Thymus (tissue), 11 donors: ENCODE measurements around the gene BCKDHB. TPM values are rescaled to one million over a fixed set of nuclear protein-coding genes. Genes with fewer than 3 reads are reported as not detected.

Experiments used
- DNase-seq, 9 donors: peaks; one replicate each; pipeline ENCODE4 v3.0.0-alpha.2; 2013; ENCODE audit warnings: low spot score in 9 of 9, low read depth in 6 of 9, missing footprints in 1 of 9
- H3K27ac ChIP-seq, 2 donors: one replicate each; pipeline ENCODE4 v1.5.1; 2013; ENCODE audit warnings: control low read depth in 1 of 2, low read depth in 1 of 2, low read length in 1 of 2, mild to moderate bottlenecking in 1 of 2, moderate library complexity in 1 of 2
- H3K27me3 ChIP-seq, 2 donors: one replicate each; pipeline ENCODE4 v1.5.1; 2013; ENCODE audit warnings: low read length in 1 of 2; ENCODE audit not compliant: control insufficient read depth in 2 of 2, insufficient read depth in 1 of 2
- H3K36me3 ChIP-seq, 2 donors: one replicate each; pipeline ENCODE4 v1.5.1; 2013; ENCODE audit warnings: low read length in 1 of 2, mild to moderate bottlenecking in 1 of 2, moderate library complexity in 1 of 2; ENCODE audit not compliant: control insufficient read depth in 2 of 2, insufficient read depth in 2 of 2
- H3K4me1 ChIP-seq, 2 donors: one replicate each; pipeline ENCODE4 v1.5.1; 2013; ENCODE audit warnings: low read length in 2 of 2; ENCODE audit not compliant: control insufficient read depth in 2 of 2, insufficient read depth in 2 of 2
- H3K4me3 ChIP-seq, 2 donors: one replicate each; pipeline ENCODE4 v1.5.1; 2013; ENCODE audit warnings: low read length in 2 of 2, control low read depth in 1 of 2, mild to moderate bottlenecking in 1 of 2
- H3K9me3 ChIP-seq, 2 donors: one replicate each; pipeline ENCODE4 v1.5.1; 2013; ENCODE audit warnings: low read length in 1 of 2, mild to moderate bottlenecking in 1 of 2; ENCODE audit not compliant: control insufficient read depth in 2 of 2, insufficient read depth in 1 of 2
- WGBS: extraction: QIAGEN DNeasy Blood & Tissue Kit; methylation state at CpG from one replicate; pipeline ENCODE4 v1.1.7; 2013; 5-methylcytosine and 5-hydroxymethylcytosine counted together
- polyA plus RNA-seq: library from polyadenylated mRNA; stranded (reverse); fragments of 200-250 nt; gene quantifications from one replicate; pipeline ENCODE4 v1.2.3, GENCODE V29; 2013
- total RNA-seq: library from RNA; stranded (reverse); fragments of 120-200 nt; gene quantifications from one replicate; pipeline ENCODE4 v1.2.4, GENCODE V29; 2013
- donor health status: healthy.

The BCKDHB gene
- total and polyA plus RNA-seq, 2 donors = 12.3 to 12.9 TPM

GRCh38 chr6:80330961-80331360 lies 224.5 kb downstream of the BCKDHB start:
- Histone ChIP-seq H3K4me1 (no peaks in the 10 kb centered on the region), H3K4me3 (no peak overlapping the region), H3K9me3 (no peaks in the 10 kb centered on the region), H3K36me3 (no peaks in the 10 kb centered on the region), H3K27me3 (no peaks in the 10 kb centered on the region), H3K27ac (no peak overlapping the region)
- DNase-seq = no peak
- WGBS = 92% methylated on average over 3 of the region's 3 CpGs

GRCh38 chr6:80331522-80331921 lies 225.1 kb downstream of the BCKDHB start:
- 92% methylated on average over 2 of the region's 2 CpGs for WGBS
- no peak overlapping the region for H3K27ac ChIP-seq
- no peak for DNase-seq

GRCh38 chr6:80331974-80332373 lies 225.5 kb downstream of the BCKDHB start:
- DNase-seq = no peak
- Histone ChIP-seq H3K4me3 (no peak overlapping the region), H3K9me3 (no peaks in the 10 kb centered on the region), H3K36me3 (no peaks in the 10 kb centered on the region), H3K27ac (no peak overlapping the region), H3K27me3 (no peaks in the 10 kb centered on the region), H3K4me1 (no peaks in the 10 kb centered on the region)
- WGBS = 62% methylated on average over 3 of the region's 3 CpGs

More at GRCh38 chr6:80331522-80331921, 225.1 kb downstream of the BCKDHB start:
- Histone ChIP-seq H3K27me3 (no peaks in the 10 kb centered on the region), H3K4me3 (no peak overlapping the region), H3K4me1 (no peaks in the 10 kb centered on the region), H3K9me3 (no peaks in the 10 kb centered on the region), H3K36me3 (no peaks in the 10 kb centered on the region)

- Histone ChIP-seq H3K36me3 (no peaks in the 10 kb centered on the region), H3K27ac (no peak overlapping the region), H3K4me1 (no peaks in the 10 kb centered on the region), H3K9me3 (no peaks in the 10 kb centered on the region), H3K27me3 (no peaks in the 10 kb centered on the region), H3K4me3 (no peak overlapping the region)
- WGBS = 66% methylated on average over 3 of the region's 3 CpGs
- DNase-seq = no peak
Measured at GRCh38 chr6:80333342-80333741, 226.9 kb downstream of the BCKDHB start.

GRCh38 chr6:80335121-80335531 lies 228.7 kb downstream of the BCKDHB start:
- Histone ChIP-seq H3K4me3 (no peak overlapping the region), H3K36me3 (no peaks in the 10 kb centered on the region), H3K27ac (no peak overlapping the region), H3K4me1 (no peaks in the 10 kb centered on the region), H3K27me3 (no peaks in the 10 kb centered on the region), H3K9me3 (no peaks in the 10 kb centered on the region)
- WGBS = 83% methylated on average over 6 of the region's 6 CpGs
- no peak for DNase-seq

GRCh38 chr6:80336911-80337310 lies 230.4 kb downstream of the BCKDHB start:
- no peak for DNase-seq
- WGBS = 96% methylated on average over 2 of the region's 2 CpGs
- Histone ChIP-seq H3K27me3 (no peaks in the 10 kb centered on the region), H3K27ac (no peak overlapping the region), H3K9me3 (no peaks in the 10 kb centered on the region), H3K36me3 (no peaks in the 10 kb centered on the region), H3K4me3 (no peak overlapping the region), H3K4me1 (no peaks in the 10 kb centered on the region)

- peak; percentile 21 to 75 (median 54) for DNase-seq
- Histone ChIP-seq H3K4me1 (no peaks in the 10 kb centered on the region), H3K4me3 (no peak overlapping the region), H3K36me3 (no peaks in the 10 kb centered on the region), H3K27me3 (no peaks in the 10 kb centered on the region), H3K9me3 (no peaks in the 10 kb centered on the region), H3K27ac (no peak overlapping the region)
- 48% methylated on average over 12 of the region's 12 CpGs for WGBS
Measured at GRCh38 chr6:80338201-80338836, 231.8 kb downstream of the BCKDHB start.

- H3K9me3 ChIP-seq = no peaks in the 10 kb centered on the region
- no peaks in the 10 kb centered on the region for H3K4me1 ChIP-seq
- DNase-seq = no peak
- no peak overlapping the region for H3K4me3 ChIP-seq
- H3K36me3 ChIP-seq = no peaks in the 10 kb centered on the region
- no peaks in the 10 kb centered on the region for H3K27me3 ChIP-seq
- no peak overlapping the region for H3K27ac ChIP-seq
Measured at GRCh38 chr6:80339421-80339820, 232.9 kb downstream of the BCKDHB start.

GRCh38 chr6:80340280-80340679 lies 233.8 kb downstream of the BCKDHB start:
- 96% methylated on average over 4 of the region's 4 CpGs for WGBS
- no peak for DNase-seq
- no peak overlapping the region for H3K4me3 ChIP-seq

More at GRCh38 chr6:80340280-80340679, 233.8 kb downstream of the BCKDHB start:
- Histone ChIP-seq H3K36me3 (no peaks in the 10 kb centered on the region), H3K9me3 (no peaks in the 10 kb centered on the region), H3K27ac (no peak overlapping the region), H3K4me1 (no peaks in the 10 kb centered on the region), H3K27me3 (no peaks in the 10 kb centered on the region)
